Non-pigmented ciliary epithelial cell (primary cell): Measurements from ENCODE around the gene SMARCA2.

Experiments
- DNase-seq: peaks from one replicate; pipeline ENCODE4 v3.0.0-alpha.2; 2010; ENCODE audit warnings: low read depth

SMARCA2 gene

GRCh38 chr9:2043243-2043642, 28.1 kb downstream of the SMARCA2 start:
- no peak for DNase-seq

DNA sequence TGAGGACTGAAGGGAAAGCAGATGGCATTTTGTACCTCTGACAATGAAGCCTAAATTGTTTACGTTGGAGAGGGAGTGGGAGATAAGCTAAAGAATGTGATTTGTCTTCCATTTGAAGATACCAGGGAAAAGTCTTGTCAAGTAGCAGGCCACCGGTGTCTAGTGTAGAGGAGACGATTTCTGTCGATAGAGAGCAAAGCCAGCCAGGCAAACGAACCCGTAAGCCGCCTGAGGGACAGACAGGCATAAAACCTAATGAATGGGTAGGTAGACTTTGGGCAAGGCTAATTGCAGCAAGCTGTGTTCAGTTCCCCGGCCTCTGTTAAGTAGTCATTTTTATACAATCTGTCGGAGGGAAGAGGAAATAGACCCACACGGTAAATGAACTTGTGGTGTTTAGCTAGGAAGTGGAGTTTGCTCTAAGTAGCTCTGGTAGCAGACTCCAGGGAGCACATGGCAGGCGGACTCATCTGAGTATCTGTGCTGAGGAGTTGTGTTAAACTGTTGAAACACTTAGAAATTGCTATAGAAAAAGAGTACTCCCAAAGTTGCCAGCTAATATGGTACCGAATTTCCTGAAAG, 28.8 kb downstream of the SMARCA2 start:
- DNase-seq = no peak

- DNase-seq = no peak
Measured at GRCh38 chr9:2047144-2047671, 32.1 kb downstream of the SMARCA2 start.

- DNase-seq = no peak
Measured at GRCh38 chr9:2047916-2048315, 32.8 kb downstream of the SMARCA2 start.

- DNase-seq = no peak
Measured at GRCh38 chr9:2050236-2050635, 35.1 kb downstream of the SMARCA2 start.

DNA sequence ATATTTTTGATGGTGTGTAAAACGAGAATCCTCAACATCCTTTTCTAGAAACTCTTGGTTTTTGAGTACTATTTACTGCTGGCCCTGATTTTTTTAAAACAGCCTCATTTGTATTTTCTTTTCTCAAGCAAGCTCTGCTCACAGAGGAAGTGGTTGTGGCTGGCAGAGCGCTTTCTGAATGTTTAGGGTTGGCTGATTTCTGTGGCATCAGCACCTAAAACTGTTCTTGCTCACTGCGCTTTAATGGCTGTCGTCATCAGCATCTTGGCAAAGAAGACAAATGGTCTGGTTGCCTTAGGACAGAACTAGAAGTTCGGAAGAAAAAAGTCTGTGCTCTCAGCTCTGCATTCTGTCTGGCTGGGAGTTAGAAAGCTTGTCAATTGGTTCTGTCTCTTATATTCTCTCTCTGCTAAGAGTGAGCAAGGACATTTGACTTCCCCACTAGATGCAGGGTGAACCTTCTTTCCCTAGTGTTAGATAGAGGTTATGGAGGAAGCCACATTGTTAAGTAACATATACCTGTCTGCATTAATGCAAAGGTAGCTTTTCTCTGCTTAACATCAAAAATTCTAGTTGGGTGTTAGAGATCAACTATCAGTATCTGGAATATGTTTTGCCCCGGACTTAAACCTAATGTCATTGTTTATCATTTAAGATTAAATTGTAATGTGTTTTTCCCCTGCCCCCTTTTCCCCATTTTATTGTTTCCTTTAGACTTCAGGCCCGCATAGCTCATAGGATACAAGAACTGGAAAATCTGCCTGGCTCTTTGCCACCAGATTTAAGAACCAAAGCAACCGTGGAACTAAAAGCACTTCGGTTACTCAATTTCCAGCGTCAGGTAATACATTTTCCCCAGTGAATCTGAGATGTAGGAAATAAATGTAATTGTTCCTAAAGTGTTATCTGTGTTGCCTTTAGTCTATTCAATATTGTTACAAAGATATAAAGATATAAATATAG, 39.0 kb downstream of the SMARCA2 start:
- DNase-seq = no peak

DNA sequence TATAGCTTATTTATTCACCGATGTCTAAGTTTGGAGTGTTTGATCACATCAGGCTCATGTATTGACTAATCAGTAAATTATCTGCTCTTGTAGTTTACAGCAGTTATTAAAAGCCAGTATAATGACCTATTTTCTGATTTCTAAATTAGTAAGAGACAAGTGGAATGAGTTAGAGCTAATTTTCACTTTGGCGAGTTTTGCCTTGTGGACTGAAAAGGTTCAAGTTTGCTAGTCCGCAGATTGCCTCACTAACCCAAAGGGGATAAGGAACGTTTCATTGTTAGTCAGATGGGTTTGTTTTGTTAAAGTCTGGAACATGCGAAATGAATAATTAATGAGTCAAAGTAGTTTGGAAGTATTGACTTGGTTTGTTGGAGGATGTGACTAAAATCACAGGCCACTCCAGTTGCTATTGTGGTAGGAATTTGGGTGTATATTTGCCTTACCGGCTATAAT, 40.1 kb downstream of the SMARCA2 start:
- DNase-seq = peak; percentile 38

DNA sequence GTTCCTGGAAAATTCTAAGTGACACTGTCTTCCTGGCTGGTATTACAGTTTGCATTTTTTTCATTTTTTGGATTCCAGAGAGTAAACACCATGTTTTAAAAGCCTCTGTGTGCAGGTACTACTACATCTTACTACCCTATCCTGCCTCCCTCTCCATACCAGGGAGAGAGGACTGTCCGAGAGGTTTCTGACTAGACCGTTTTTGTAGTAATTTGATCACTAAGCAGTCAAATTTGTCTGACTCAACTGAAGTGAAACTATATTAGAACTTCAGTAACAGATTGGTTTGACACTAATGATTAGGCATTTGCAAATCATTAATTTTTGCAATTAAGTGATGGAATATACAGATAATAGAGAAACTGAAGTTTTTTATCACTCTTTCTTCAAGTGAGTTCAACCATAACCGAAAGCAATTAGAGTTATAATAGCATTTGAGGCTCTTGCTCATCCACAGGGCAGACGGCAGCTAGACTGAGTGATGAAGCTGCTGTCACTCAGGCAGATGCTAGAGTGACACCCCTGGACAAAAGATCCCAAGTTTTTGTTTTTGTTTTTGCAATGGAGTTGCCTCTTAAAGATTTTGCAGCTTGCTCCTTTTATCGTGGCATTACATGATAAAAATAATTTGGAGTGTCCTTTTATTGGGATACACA, 44.3 kb downstream of the SMARCA2 start:
- DNase-seq = no peak

GRCh38 chr9:2060424-2060823, 45.3 kb downstream of the SMARCA2 start:
- no peak for DNase-seq

DNA sequence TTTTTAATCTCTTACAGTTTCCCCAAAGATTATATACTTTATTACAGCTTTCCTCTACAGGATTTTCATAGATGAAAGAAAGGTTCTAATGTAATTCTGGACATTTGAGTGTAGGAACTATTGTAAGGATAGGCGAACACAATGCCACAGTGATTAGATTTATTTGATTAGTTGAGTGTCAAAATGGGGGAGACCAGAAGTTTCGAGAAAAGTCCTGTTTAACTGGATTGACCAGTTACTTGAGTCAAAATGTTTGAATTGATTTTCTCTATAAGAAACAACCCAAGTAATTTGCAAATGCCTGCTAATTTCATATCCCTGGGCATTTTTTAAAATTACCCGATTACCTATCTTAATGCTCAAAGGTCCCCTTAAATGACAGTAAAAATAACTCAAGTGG, 50.6 kb downstream of the SMARCA2 start:
- DNase-seq = no peak

- no peak for DNase-seq
Measured at GRCh38 chr9:2066312-2067273, 51.4 kb downstream of the SMARCA2 start.

- no peak for DNase-seq
Measured at GRCh38 chr9:2072752-2073405, 57.7 kb downstream of the SMARCA2 start.

- DNase-seq = no peak
Measured at GRCh38 chr9:2082772-2083171, 67.6 kb downstream of the SMARCA2 start.

DNA sequence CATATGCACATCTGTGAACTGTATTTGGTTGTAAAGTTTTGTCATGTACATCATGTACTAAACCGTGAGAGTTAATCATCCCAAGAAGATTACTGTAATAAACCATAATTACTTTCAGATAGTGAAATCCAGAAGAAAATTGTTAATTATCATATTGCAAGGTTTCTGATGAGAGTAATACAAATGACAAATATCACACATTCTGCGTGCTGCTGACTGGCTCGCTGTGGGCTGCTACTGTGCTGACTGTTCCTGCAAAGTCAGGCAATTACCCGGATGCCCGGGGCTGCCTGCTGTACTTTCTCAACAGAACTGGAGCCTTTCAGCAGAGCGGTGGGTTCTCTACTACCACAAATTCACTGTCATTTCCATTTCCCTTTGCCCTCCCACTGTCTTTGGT, 68.3 kb downstream of the SMARCA2 start:
- no peak for DNase-seq

DNA sequence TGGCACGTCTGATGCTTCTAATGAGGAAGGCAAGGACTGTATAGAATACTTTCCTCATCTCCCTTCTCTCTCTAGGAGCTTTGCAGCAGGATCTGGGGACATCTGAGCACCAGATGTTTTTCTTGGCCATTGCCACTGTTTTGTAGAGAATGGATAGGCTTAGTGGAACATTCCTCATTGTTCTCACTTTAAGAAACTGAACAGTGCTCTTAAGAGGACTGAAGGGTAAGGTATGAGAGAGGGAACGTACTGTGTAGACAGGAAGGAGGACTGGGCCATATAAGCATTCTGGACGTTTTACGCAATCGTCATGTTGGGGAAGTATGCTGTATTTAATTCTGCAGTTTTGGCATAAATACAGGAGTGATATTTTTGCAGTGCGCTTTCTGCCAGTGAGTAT, 70.6 kb downstream of the SMARCA2 start:
- peak; percentile 32 for DNase-seq

GRCh38 chr9:2086116-2086515, 71.0 kb downstream of the SMARCA2 start:
- DNase-seq = no peak

- no peak for DNase-seq
Measured at GRCh38 chr9:2086971-2087370, 71.8 kb downstream of the SMARCA2 start.

DNA sequence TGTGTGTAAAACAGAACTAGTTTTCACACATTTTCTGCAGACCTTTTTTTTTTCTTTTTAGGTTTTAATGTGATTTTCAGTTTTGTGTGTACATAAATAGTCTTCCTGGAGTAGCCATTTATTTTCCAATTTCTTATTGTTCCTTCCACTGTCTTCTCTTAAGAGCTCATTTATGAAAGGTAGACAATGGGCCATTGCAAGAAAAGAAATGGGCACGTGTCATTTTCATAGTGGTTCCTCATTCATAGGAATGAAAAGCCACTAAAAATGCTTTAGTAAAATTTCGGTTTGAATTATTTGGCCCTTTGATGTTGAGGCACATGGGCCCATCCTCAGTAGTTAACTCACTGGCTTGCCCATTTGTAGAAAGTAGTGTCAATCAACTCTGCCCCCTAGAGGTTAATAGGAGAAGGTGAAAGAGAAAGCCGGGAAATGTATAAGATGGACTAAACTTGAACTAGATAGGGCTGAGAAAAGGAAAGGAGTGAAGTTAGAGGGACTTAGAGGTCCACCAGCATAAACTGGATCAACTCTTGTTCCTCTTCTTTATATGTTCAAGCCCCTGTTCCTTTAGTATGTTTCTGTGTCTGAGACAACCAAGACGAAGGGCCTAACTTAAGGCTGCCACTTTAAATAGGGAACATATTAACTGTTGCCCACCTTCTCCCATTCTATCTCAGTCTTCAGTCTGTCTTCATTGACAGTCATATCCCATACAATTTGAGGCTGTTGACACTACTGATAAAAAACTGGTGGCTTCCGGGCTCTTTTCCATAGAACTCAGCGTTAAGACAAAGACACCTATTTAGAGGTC, 72.6 kb downstream of the SMARCA2 start:
- peak; percentile 8 for DNase-seq

DNA sequence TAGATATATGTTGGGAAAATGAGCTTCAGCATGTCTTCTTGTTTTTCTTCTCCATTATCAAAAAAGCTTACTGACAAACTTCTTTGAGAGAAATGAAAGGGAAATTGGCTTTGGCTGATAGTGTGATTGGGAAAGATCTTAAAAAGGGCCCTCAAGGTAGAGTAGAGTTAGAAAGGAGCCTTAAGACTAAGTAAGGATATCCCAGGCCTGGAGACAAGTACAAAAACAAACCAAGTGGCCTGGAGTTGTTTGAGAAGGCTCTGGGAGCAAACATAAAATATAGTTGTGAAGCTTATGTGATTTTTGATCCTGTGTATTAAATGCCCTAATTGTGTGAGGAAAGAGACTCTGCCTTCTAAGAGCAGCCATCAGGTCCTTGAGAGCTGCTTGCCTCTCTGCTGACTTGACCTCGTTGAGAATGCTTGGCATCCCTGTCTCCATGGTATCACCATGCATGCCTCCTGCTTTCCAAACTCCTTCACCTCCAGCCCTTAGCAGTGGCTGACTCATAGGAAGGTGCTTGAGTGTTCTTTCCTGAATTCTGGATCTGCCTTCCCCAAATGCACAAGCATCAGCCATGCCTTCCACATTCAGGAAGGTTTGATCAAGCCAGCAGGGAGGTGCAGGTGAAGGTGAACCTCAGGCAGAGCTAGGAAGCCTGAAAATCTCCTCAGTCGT, 78.9 kb downstream of the SMARCA2 start:
- peak; percentile 41 for DNase-seq
